Right lung (tissue), 10 donors: Measurements from ENCODE around the gene CSNK1G1. TPM values are rescaled to one million over a fixed set of nuclear protein-coding genes. Genes with fewer than 3 reads are reported as not detected.
"Not testable (repeated sequence)": the region's sequence is repeated elsewhere in the genome, so short reads cannot be mapped to it uniquely, and the experiment has no call there.

Experiments used
- DNase-seq, 2 donors: peaks; one replicate each; pipeline ENCODE4 v3.0.0-alpha.2; 2013
- long read RNA-seq, 8 donors: transcript quantifications; one replicate each; lab custom pipeline, GENCODE V29; 2026
- polyA plus RNA-seq, 5 donors: library from polyadenylated mRNA; unstranded; fragments of 120-200 nt; gene quantifications; one replicate each; pipeline versions ENCODE4 v1.2.1 to v1.2.3, GENCODE V29; 2013; ENCODE audit warnings: inconsistent platforms in 1 of 5, low replicate concordance in 1 of 5; ENCODE audit not compliant: insufficient read length in 5 of 5, insufficient read depth in 1 of 5

CSNK1G1 gene
- 10 to 100 TPM; 12.2 to 20.3 (median 18.1) TPM for polyA plus RNA-seq
- long read RNA-seq, donor 1, full-length matches to known transcripts: 1 of 1 reads
- long read RNA-seq, donor 1, partial matches to known transcripts: 0 of 1 reads
- long read RNA-seq, donor 1, other reads (novel, unspliced or antisense): 0 of 1 reads
- long read RNA-seq, donor 2, partial matches to known transcripts: 14 of 14 reads
- long read RNA-seq, donor 2, other reads (novel, unspliced or antisense): 0 of 14 reads
- long read RNA-seq, donor 3: 0 reads
- long read RNA-seq, donor 4, full-length matches to known transcripts: 1 of 1 reads
- long read RNA-seq, donor 4, partial matches to known transcripts: 0 of 1 reads
- long read RNA-seq, donor 4, other reads (novel, unspliced or antisense): 0 of 1 reads
- long read RNA-seq, donor 5, full-length matches to known transcripts: 1 of 1 reads
- long read RNA-seq, donor 5, partial matches to known transcripts: 0 of 1 reads
- long read RNA-seq, donor 5, other reads (novel, unspliced or antisense): 0 of 1 reads
- long read RNA-seq, donor 6, full-length matches to known transcripts: 3 of 3 reads
- long read RNA-seq, donor 6, partial matches to known transcripts: 0 of 3 reads
- long read RNA-seq, donor 6, other reads (novel, unspliced or antisense): 0 of 3 reads
- long read RNA-seq, donor 7, full-length matches to known transcripts: 1 of 1 reads
- long read RNA-seq, donor 7, partial matches to known transcripts: 0 of 1 reads
- long read RNA-seq, donor 7, other reads (novel, unspliced or antisense): 0 of 1 reads
- long read RNA-seq, donor 8, partial matches to known transcripts: 6 of 7 reads
- long read RNA-seq, donor 8, other reads (novel, unspliced or antisense): 0 of 7 reads

GRCh38 chr15:64355944-64356709, at the start of gene CSNK1G1:
CSNK1G1 (minus strand) TSS chr15:64356173; CDS start chr15:64300499, 55,674 bp downstream.
- DNase-seq: peak; percentile 98

- no peak for DNase-seq
Observed at GRCh38 chr15:64400583-64400982, 44.6 kb upstream of the CSNK1G1 start.

- no peak for DNase-seq
Observed at GRCh38 chr15:64398575-64398974, 42.6 kb upstream of the CSNK1G1 start.

- DNase-seq: no peak
Observed at GRCh38 chr15:64396789-64397188, 40.8 kb upstream of the CSNK1G1 start.

GRCh38 chr15:64392471-64392870, 36.5 kb upstream of the CSNK1G1 start:
- DNase-seq: not testable (repeated sequence)

- DNase-seq: no peak
Observed at GRCh38 chr15:64389036-64389435, 33.1 kb upstream of the CSNK1G1 start.

- DNase-seq: peak; percentile 90
Observed at GRCh38 chr15:64387562-64388168, 31.7 kb upstream of the CSNK1G1 start, which contains the start of gene TRIP4. TRIP4 (plus strand) TSS chr15:64387836; CDS start chr15:64387864, 28 bp downstream.

- DNase-seq: no peak
Observed at GRCh38 chr15:64386291-64386690, 30.3 kb upstream of the CSNK1G1 start.

- DNase-seq: no peak
Observed at GRCh38 chr15:64383760-64384159, 27.8 kb upstream of the CSNK1G1 start.

- DNase-seq: peak; percentile 91 to 94
Observed at GRCh38 chr15:64381000-64381751, 25.2 kb upstream of the CSNK1G1 start, which contains the start of gene PCLAF. PCLAF (minus strand) TSS chr15:64381441; CDS start chr15:64381371, 70 bp downstream.

GRCh38 chr15:64380130-64380870, 24.3 kb upstream of the CSNK1G1 start:
- not testable (repeated sequence) for DNase-seq

GRCh38 chr15:64379216-64379960, 23.4 kb upstream of the CSNK1G1 start:
- no peak for DNase-seq

GRCh38 chr15:64373360-64373759, 17.4 kb upstream of the CSNK1G1 start:
- no peak for DNase-seq

- DNase-seq: not testable (repeated sequence)
Observed at GRCh38 chr15:64371383-64371782, 15.4 kb upstream of the CSNK1G1 start.

- DNase-seq: no peak
Observed at GRCh38 chr15:64369078-64369607, 13.2 kb upstream of the CSNK1G1 start.

GRCh38 chr15:64361259-64361658, 5.3 kb upstream of the CSNK1G1 start:
- no peak for DNase-seq

- DNase-seq: no peak
Observed at GRCh38 chr15:64356710-64357040, 702 bp upstream of the CSNK1G1 start.

GRCh38 chr15:64355348-64355943, 527 bp downstream of the CSNK1G1 start:
- no peak for DNase-seq
